ENCODE results near the gene FSD1.

FSD1 gene

DNA sequence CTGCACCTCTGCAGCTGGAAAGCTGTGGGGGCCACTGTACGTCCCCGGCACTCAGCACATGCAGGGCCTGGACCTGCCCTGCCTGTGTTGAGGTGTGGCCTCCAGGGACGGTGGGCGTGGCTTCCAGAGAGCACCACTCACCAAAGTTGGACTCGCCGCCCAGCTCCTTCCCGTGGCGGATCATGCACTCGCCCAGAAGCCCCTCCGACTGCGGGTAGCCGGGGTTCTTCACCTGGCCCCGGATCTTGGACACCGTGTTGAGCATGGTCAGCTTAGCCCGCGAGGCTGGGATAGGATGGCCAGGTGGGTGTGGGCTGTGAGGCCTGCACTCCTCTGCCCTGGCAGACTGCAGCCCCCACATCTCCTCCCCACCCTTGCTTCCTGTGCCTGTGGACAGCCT, 60.9 kb downstream of the FSD1 start:
- no peak for DNase-seq (ENCODE audit: low read depth)

- DNase-seq (ENCODE audit: low read depth): no peak
These were observed 61.6 kb downstream of the FSD1 start for GRCh38 chr19:4365791-4366665.

- no peak for DNase-seq (ENCODE audit: low read depth)
These were observed 62.4 kb downstream of the FSD1 start for GRCh38 chr19:4366666-4367335.

DNA sequence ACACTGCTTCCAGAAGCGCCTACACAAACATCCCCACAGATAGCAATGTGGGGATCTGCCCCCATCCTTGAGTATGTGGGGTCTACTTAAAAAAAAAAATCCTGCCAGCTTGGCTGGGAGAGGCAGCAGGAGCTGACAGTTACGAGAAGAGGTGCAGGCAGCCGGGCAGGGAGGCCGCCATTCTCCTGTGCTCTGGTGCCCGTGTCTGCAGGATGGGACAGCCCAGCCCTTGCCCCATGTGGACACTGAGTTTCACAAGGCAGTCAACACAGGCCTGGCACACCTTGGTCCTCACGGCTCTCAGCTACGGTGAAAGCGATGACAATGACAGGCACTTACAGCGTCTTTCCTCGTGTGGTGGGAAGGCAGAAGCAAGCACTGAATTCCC, 62.9 kb downstream of the FSD1 start:
- no peak for DNase-seq (ENCODE audit: low read depth)

GRCh38 chr19:4367781-4368127, 63.4 kb downstream of the FSD1 start:
- DNase-seq (ENCODE audit: low read depth): no peak

- no peak for DNase-seq (ENCODE audit: low read depth)
These were observed 63.9 kb downstream of the FSD1 start for GRCh38 chr19:4368128-4368820.

GRCh38 chr19:4369109-4369887, 64.9 kb downstream of the FSD1 start:
- DNase-seq (ENCODE audit: low read depth): peak; percentile 42

DNA sequence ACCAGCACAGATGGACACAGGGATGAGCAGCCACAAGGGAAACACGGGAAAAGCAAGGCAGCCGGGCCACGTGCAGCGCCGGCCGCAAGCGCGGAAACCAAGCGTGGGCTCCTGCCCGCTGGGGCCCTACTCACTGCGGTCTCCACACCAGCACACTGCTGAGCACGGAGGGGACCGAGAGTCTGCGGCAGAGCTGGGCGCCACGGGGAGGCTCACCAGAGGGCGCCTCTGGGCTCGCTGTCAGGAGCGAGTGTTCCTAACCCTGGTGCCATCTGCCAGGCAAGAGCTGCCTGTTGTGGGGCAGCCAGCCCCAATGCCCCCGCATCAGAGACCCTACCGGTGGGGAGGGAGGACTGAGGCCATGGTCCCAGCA, 65.5 kb downstream of the FSD1 start:
- peak; percentile 68 for DNase-seq (ENCODE audit: low read depth)

DNA sequence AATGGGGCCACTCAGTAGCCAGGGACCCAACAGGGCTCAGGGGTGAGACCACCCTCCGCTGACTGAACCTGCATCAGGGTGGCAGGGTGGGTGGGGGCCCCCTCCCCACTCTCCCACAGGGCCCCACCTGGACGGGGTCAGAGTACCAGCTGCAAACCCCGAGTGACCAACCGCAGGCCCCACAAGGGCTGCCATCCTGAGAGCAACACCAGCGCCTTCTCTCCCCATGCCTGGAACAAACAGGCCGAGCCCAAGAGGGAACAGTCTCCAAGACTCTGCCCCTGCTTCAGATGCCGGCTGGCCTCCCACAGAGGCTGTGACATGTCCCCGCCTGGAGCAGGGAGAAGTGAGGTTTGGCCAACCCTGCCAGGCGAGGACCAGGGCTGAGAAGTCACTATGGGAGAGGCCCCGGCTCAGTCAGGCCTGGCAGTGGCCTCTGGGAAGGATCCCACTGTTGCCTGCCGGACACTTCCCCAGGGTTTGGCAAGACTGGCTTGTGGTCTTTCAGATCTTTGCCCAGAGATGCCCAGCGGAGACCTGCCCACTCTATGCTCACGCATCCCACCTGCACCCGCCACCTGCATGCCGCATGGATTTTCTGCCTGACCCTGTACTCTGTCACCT, 66.1 kb downstream of the FSD1 start:
- DNase-seq (ENCODE audit: low read depth): no peak

GRCh38 chr19:4371247-4372164, 67.1 kb downstream of the FSD1 start:
- no peak for DNase-seq (ENCODE audit: low read depth)

DNA sequence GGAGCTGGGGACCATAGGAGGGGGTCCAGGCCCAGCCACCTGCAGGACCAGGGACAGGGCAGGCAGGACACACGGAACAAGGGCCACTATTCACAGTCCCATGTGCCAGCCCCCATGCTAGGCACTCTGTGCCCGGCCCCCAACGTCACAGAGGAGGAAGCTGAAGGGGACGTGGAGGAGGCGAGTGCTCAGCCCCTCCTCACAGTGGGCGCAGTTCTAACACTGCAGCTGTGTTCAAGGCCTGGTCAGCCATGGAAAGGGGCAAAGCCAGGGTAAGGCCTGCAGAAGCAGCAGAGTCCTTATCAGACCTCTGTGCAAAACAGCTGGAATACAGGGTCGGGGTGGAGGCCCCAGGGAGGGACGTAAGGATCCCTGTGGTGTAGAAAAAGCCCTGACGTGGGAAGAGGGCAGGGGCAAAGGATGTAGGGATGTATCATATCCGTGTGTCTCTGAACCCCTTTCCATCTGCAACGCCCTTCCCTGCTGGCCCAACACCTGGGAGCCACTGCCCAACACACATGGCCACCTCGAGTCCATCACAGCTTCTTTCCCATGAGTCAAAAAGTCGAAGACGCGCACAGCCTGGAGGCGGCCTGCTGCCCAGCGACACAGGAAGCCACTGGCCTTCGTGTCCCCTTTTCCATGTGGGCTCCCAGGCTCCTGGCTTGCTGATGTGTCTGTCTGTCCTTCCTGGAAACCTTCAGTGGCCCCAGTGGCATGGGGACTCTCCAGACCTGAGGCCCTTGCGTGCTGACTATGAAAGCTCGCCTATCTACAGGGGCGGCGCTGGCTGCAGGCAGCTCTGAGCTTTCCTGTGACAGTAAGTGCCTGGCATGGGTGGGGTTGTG, 68.0 kb downstream of the FSD1 start:
- no peak for DNase-seq (ENCODE audit: low read depth)

DNA sequence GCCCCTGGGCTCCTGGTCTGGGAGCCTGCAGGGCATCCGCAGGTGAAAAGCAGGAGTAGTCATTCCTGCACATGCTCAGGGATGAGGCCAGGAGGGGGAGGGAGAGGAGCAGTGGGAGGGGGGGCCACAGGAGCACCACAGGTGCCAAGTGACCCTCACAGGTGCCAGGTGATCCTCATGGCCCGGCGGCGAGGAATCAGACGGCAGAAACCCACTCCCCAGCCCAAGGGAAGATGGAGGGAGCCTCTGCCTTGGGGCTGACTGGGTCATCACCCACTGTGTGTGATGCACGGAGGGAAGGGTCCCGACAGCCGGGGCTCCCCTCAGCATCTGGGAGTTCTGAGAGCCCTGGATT, 68.6 kb downstream of the FSD1 start:
- no peak for DNase-seq (ENCODE audit: low read depth)

Data from activated T-helper 9 cell treated with anti-CD3 and anti-CD28 coated beads, Interleukin-2, amount 50 U/mL, for 16 hours (primary cell).